Stimulated activated CD8-positive, alpha-beta memory T cell treated with anti-CD3 and anti-CD28 coated beads, Interleukin-15, amount 100 ng/mL, for 4 hours (primary cell): ENCODE measurements around the gene TMEM95.
"Not testable (repeated sequence)": the region's sequence is repeated elsewhere in the genome, so short reads cannot be mapped to it uniquely, and the experiment has no call there.

Experiments
- DNase-seq, 2 donors: peaks; one replicate each; pipeline ENCODE4 v3.0.0-alpha.2; 2020; ENCODE audit warnings: low read depth in 2 of 2

TMEM95 gene

DNA sequence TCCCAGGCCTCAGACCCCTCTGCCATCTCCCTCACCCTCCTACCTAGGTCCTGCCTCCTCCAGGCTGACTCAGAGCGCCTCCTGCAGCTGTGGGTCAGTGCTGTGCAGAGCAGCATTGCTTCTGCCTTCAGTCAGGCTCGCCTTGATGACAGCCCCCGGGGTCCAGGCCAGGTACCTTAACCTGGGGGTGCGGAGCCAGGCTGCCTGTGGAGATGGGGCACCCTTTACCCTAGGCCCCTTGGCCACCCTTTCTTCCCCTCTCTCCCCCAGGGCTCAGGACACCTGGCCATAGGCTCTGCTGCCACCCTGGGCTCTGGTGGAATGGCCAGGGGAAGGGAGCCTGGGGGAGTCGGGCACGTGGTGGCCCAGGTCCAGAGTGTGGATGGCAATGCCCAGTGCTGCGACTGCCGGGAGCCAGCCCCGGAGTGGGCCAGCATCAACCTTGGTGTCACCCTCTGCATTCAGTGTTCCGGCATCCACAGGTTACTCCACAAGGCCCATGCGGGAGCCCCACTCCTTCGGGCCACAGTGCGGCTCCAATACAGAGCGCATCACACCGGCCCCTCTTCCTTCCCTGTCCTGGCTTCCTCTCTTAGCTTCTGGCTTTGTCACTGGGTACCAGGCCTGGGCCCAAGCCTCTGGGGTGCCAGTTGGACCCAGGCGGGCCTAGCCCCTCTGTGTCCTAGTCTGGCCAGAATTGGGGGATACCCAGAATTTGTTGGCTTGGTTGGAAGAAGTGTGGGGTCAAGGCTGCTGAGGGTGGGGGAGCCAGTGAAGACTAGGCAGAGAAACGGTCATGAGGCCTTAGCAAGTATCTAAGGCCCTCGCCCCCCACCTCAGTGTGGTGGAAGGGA lies 8.0 kb upstream of the TMEM95 start:
- no peak for DNase-seq

DNA sequence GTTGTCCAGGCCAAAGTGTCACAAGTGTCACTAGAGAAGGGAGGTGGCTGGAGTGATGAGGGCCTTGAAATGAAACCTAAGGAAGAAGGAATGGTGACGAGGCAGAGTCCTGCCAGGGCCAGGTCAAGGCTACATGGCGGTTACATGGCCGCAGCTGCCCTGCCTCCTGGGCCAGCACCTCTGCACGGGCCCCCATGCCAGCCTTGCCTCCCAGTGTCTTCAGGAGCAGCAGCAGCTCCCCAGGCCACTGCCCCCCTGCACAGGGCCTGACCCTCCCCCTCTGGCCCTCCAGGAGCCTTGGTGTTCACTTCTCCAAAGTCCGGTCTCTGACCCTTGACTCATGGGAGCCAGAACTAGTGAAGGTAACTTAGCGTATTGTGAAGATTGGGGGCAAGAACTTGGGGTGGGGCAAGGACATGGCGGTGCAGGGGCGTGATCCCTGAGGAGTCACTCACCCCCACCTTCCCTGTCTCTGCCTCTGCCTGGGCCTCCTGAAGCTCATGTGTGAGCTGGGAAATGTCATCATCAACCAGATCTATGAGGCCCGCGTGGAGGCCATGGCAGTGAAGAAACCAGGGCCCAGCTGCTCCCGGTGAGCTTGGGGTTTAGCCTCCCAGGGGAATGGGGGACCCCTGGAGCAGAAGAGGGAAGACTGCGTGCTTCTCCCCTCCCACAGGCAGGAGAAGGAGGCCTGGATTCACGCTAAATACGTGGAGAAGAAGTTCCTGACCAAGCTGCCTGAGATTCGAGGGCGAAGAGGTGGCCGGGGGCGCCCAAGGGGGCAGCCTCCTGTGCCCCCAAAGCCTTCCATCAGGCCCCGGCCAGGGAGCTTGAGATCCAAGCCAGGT lies 7.1 kb upstream of the TMEM95 start:
- DNase-seq: no peak

DNA sequence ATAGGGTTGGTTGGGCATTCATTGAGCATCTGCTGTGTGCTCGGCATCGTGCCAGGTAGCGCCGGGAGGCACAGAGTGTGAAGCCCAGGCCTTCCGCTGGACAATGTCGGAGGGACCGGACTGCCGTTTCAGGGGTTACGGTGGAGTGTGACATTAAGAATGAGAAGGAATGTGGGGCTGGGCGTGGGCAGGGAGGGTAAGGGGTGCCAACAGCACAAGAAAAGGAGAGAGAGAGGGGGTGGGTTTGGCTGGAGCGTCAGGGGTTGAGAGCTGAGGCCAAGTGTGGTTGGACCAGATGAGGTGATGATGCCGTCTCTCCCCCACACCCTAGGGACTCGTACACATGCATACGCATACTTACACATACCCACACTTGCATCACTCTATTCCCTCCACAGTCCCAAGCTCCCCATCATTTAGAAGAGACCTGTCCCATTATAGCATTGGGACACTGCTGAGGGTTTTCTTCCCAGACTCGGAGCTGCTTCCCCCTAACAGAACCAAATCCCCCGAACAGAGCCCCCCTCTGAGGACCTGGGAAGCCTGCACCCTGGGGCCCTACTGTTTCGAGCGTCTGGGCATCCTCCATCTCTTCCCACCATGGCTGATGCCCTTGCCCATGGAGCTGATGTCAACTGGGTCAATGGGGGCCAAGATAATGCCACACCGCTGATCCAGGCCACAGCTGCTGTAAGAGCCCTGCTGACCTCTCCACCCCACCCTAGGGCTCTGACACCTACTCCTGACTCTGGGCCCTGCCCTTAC lies 6.3 kb upstream of the TMEM95 start:
- no peak for DNase-seq

DNA sequence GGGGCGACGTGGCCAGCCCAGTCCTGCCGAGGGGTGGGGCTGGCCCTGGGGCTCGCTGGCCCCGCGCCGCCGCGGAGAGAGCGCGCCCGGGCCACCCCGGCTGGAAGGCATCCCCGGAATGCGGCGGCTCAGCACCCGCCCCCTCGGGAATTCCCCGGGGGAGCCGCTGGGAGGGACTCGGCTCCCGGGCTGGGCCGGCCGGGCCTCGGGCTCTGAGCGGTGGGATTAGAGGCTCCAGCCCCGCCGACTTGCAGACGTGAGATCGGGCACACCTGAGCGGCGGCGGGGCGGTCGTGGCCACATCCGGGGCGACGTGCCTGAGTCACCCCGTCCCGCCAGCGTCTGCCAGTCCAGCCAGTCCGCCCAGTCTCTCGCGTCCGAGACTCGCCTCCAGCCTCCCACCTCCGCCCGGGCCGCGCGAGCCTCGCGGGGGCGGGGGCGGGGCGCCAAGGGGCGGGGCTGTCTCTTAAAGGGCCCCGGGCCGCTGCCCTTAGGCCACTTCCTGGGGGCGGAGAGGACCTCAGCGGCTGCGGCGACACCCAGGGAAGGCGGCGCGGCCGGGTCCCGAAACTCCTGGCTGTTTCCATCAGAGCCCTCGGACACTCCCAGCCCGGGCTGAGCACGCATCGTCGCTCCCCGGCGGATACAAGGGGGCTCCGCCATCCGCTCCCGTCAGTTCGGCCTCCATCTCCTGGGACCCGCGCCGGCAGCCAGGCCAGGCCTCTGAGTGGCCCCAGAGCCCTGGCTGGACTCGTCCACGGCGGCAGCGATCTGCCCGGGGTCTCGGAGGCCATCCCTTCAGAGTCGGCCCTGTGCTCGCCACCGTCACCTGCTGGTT lies 3.1 kb upstream of the TMEM95 start, which contains the start of gene KCTD11:
Gene KCTD11, plus strand, starts transcription at position 498 of the 838 bp plus-strand sequence.
- DNase-seq: peak; percentile 50 to 68

DNA sequence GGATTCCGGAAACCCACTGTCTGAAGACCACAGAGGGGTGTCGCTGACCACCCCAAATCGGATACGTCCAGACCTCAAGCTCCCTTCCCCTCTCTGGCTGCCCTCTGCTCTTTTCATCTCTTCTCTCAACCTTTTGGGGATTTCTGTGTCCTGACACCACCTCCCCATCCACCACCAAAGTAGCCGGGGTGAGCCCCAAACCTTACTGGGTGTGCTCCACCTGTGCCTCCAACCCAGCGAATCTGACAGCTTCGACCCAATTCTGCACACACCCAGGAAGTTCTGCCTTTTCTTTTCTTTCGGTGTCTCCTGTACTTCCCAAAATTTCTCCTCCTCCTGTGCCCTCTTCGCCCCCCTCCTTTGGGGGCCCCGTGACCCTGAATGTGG lies 2.5 kb upstream of the TMEM95 start:
- DNase-seq: no peak

DNA sequence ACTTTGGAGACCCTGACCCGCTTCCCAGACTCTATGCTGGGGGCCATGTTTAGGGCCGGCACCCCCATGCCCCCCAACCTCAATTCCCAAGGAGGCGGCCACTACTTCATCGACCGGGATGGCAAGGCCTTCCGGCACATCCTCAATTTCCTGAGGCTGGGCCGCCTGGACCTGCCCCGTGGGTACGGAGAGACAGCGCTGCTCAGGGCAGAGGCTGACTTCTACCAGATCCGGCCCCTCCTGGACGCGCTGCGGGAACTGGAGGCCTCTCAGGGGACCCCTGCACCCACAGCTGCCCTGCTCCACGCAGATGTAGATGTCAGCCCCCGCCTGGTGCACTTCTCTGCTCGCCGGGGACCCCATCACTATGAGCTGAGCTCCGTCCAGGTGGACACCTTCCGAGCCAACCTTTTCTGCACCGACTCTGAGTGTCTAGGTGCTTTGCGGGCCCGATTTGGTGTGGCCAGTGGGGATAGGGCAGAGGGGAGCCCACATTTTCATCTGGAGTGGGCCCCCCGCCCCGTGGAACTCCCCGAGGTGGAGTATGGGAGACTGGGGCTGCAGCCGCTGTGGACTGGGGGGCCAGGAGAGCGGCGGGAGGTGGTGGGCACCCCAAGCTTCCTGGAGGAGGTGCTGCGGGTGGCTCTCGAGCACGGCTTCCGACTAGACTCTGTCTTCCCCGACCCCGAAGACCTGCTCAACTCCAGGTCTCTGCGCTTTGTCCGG lies 1.9 kb upstream of the TMEM95 start:
- DNase-seq: no peak

DNA sequence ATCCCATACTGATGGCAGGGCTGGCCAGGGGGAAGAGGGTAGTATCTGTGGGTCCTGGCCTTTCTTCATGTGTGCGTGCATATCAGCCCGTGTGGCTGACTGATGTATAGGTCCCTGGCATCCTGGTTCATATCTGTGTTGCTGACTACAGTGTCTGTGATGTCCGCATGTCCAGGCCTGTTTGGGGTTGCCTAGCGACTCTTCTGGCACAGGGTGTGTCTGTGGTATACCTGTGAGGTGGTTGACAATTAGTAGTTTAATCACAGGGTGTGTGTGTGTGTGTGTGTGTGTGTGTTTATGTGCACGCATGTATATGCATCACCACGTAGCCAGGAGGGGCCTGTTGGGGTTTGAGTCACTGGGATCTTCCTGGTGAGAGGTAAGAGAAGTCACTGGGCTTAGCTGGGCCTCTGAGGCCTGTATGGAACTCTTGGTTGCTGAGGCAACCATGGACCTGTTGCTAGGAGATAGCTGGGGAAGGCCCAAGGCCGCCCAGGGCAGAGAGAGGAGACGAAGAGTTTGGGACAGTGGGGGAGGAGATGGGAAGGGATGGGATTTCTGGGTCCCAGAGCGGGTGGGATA lies 603 bp upstream of the TMEM95 start:
- no peak for DNase-seq

DNA sequence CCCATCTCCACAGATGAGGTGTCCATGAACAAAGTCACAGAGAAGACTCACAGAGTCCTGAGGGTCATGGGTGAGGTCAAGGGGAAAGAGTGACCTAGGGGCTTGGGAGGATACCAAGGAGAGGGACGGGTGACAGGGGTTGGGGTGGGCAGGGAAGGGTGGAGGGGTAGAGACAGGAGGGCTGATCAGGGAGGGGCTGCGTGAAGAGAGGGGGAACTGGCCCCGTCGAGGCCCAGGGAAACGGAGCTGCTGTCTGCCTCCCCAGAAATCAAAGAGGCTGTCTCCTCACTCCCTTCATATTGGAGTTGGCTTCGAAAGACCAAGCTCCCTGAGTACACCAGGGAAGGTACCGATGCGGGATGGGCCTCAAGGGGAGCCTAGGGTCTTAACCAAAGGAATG lies 617 bp downstream of the TMEM95 start:
- no peak for DNase-seq

DNA sequence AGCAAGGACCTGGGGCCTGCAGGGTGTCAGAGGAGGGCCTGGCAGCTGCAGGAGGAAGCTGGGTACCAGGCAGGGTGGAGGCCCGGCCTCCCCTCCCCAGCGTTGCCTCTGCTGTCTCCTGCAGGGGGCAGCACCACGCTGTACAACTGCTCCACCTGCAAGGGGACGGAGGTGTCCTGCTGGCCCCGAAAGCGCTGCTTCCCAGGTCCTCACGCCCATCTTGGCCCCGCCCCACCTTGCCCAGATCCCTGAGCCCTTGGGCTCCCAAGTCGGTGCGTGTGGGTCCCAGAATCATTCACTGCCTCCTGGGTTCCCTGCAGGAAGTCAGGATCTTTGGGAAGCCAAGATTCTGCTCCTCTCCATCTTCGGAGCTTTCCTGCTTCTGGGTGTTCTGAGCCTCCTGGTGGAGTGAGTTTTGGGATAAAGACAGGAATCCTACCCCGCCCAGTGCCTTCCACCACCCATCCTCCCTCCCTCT lies 1.2 kb downstream of the TMEM95 start:
- DNase-seq: peak; percentile 60 to 68

DNA sequence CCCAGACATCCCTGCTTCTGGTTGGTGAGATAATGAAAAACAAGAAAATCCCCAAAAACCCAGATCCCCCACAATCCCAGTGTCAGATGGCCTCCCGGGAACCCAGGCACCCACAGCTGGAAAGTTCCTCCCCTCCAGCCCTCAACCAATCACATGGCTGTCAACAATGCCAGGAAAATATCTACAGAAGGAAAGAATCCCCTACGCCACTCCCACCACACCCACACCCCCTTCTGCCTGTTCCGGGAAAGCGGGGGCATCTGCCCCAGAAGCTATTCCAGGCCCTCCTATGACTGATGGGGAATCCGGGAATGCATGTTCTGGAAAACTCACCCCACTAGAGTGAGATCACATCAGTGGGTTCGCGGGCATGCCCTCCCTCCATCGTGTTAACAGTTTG lies 1.8 kb downstream of the TMEM95 start:
- no peak for DNase-seq

DNA sequence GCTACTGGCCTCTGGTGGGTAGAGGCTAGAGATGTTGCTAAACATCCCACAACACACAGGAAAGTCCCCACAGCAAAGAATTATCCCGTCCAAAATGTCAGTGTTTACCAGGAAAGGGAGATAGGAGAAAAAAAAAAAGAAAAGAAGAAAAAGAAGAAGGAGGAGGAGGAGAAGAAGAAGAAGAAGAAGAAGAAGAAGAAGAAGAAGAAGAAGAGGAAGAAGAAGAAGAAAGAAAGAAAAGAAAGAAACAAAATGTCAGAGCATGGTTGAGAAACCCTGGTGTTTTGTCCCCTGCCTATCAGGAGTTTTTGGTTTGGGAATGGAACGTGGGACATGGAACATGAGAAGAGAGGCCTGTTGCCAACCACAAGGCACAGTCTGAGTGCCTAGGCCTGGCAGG lies 2.4 kb downstream of the TMEM95 start:
- DNase-seq: no peak

DNA sequence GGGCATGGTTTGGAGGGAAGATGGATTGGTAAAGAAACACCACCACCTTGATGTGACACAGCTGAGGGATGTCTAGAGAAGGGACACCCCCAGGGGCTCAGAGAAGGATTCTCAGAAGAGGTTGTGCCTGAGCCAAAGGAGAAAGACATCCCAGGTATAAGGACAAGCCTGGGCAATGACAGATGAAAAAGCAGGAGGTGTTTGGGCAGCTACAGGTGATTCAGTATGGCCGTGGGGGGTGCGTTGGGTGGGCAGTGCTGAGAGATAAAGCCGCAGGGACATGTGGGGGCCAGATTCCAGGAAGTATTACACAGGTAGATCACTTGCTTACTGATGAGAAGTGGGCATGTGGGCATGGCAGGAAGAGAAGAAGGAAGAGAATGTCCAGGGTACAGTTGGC lies 7.0 kb downstream of the TMEM95 start:
- DNase-seq: no peak

DNA sequence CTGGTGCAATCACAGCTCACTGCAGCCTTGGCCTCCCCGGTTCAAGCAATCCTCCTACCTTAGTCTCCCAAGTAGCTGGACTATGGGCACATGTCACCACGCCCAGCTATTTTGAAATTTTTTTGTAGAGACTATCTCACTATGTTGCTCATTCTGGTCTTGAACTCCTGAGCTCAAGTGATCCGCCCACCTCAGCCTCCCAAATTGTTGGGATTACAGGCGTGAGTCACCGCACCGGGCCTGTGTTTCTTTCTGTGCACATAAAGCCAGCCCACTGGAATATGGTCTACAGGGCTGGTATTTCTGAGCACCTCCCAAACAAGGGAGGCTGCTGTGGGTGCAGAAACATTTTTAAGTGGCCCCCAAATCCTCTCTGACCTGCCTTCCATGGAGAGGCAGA lies 8.4 kb downstream of the TMEM95 start:
- no peak for DNase-seq

DNA sequence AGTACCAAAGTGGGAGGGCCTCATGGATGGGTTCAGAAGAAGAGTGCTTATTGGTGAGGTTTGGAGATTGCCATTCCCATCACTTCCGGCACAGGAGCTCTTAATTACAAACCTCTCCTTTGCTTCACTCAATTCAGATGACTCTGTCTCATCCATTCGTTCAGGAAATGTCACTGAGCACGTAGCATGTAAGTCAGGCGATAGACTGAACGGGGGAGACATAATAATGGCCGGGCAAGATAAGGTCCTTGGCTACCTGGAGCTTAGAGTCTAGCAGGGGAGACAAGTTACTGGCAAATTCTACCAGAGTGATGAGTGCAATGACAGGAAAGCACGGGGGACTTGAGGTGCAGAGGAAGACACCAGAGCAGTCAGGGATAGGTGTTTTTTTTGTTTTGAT lies 11.0 kb downstream of the TMEM95 start:
- DNase-seq: not testable (repeated sequence)

DNA sequence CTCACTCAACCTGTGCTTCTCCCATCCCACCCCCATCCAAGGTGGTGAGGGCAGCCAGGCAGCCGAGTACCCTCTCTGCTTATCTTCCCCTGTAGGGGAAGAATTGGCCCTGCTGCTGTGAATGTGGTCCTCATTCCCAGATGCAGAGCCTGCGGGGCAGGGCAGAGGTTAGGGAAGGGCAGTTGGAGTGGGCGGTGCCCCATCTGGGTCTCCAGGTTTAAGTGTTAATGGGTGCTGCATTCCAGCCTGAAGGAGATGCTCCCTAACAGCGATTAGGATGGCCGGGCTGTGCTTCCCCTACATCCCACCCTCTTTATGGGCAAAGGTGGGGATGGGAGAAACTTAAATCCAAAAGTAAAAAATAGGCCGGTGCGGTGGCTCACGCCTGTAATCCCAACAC lies 12.1 kb downstream of the TMEM95 start:
- no peak for DNase-seq

DNA sequence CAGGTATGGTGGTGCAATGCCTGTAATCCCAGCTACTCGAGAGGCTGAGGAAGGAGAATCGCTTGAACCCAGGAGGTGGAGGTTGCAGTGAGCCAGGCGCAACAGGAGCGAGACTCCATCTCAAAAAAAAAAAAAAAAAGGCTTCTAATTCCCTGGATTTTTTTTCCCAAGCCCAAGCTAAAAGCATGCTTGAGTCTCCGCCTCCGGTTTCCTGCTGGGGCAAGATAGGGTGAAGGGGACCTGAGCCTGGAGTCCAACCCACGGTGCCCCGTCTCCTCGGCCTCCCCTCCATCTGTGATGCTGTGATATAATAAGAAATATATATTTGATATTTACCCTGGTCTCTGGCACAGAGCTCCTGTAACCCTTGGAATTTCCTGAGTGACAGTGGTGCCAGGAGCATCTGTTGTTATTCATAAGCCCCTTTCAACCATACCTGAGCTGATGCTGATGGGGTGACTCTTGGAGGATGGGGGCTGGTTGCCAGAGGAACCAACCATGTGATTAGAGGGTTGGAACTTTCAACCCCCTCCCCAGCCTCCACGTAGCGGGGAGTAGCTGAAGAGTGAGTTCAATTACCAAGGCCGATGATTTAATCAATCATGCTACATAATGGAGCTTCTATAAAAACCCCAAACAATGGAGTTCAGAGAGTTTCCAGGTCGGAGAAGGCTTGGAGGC lies 13.1 kb downstream of the TMEM95 start:
- no peak for DNase-seq

DNA sequence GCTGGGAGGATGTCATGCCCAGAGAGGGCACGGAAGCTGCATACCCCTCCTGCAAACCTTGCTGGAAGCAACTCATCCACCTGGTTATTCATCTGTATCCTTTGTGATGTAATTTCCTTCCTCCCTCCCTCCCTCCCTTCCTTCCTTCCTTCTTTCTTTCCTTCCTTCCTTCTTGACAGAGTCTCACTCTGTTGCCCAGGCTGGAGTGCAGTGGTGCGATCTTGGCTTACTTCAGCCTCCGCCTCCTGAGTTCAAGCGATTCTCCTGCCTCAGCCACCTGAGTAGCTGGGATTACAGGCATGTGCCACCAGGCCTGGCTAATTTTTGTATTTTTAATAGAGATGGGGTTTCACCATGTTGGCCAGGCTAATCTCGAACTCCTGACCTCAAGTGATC lies 13.6 kb downstream of the TMEM95 start:
- not testable (repeated sequence) for DNase-seq

DNA sequence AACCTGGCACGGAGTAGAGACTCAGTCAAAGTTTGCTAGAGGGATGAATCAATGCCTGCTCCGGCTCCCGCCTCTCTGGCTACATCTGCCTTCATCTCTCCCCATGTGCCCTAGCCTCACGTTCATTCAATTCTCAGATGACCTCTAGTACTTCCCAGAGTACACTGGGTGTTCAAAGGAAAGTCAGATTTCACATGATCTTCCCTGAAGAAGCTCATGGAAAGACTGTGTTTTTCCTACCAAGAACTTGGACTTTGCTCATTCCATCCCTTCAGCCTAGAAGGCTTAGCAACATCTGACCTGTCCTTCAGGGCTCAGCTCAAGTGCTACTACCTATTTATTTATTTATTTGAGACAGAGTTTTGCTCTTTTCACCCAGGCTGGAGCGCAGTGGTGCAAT lies 14.9 kb downstream of the TMEM95 start:
- DNase-seq: no peak

DNA sequence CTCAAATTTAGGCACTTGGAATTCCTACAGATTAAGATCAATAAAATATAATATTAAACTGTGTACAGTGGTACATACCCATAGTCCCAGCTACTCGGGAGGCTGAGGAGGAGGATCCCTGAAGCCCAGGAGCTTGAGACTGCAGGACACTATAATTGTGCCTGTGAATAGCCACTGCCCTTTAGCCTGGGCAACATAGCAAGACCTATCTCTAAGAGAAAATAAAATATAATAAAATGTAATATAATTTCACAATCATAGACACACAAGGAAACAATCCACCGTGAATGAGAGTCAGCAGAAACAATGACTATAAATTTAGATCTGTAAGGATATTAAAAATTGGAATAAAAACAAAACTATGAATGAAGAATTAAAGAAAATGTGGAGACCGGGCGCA lies 15.9 kb downstream of the TMEM95 start:
- DNase-seq: no peak

DNA sequence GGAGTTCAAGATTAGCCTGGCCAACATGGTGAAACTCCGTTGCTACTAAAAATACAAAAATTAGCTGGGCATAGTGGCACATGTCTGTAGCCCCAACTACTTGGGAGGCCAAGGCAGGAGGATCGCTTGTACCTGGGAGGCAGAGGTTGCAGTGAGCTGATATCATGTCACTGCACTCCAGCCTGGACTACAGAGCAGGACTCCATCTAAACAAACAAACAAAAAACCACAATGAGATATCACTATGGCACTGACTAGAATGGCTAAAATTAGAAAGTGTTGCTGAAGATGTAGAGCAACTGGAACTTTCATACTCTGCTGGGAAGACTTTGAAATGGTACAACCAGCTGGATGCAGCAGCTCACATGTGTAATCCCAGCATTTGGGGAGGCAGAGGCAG lies 19.4 kb downstream of the TMEM95 start:
- DNase-seq: no peak
